DOHH2 (cell line): ENCODE data around the gene SMURF1.

Experiments
- H3F3A ChIP-seq: fragments of 200-600 bp; sonication (generic), shearing (Covaris generic); 2 replicates; pipeline ENCODE4 v1.6.0; 2016; ENCODE audit warnings: antibody characterized with exemption, mild to moderate bottlenecking; ENCODE audit not compliant: control insufficient read depth, insufficient read depth
- H3K27ac ChIP-seq: fragments of 200-600 bp; sonication (generic); 2 replicates; pipeline ENCODE4 v1.5.1; 2014; ENCODE audit warnings: low read depth, mild to moderate bottlenecking, low read length, moderate library complexity
- H3K27me3 ChIP-seq: fragments of 200-600 bp; sonication (generic); 2 replicates; pipeline ENCODE4 v1.6.1; 2014; ENCODE audit warnings: mild to moderate bottlenecking, low read length, mixed read lengths; ENCODE audit not compliant: control insufficient read depth
- H3K36me3 ChIP-seq: fragments of 200-600 bp; sonication (generic); 2 replicates; pipeline ENCODE4 v1.6.1; 2014; ENCODE audit warnings: mild to moderate bottlenecking, low read length, moderate library complexity, mixed read lengths; ENCODE audit not compliant: control insufficient read depth
- H3K4me1 ChIP-seq: fragments of 200-600 bp; sonication (generic); 2 replicates; pipeline ENCODE4 v1.6.1; 2014; ENCODE audit warnings: mild to moderate bottlenecking, low read length, mixed read lengths; ENCODE audit not compliant: control insufficient read depth
- H3K4me2 ChIP-seq: fragments of 200-600 bp; sonication (generic); 2 replicates; pipeline ENCODE4 v1.6.0; 2014; ENCODE audit warnings: mild to moderate bottlenecking, low read length, moderate library complexity
- H3K4me3 ChIP-seq: fragments of 200-600 bp; sonication (generic); 2 replicates; pipeline ENCODE4 v1.5.1; 2014; ENCODE audit warnings: mild to moderate bottlenecking, low read length, mixed read lengths
- H3K79me2 ChIP-seq: fragments of 200-600 bp; sonication (generic); 2 replicates; pipeline ENCODE4 v1.6.1; 2014; ENCODE audit warnings: mild to moderate bottlenecking, low read length, mixed read lengths; ENCODE audit not compliant: control insufficient read depth
- H3K9me2 ChIP-seq: fragments of 200-600 bp; sonication (generic); replicated peaks from 2 replicates; pipeline ENCODE4 v1.6.1; 2014; ENCODE audit warnings: mild to moderate bottlenecking, low read length, mixed read lengths; ENCODE audit not compliant: control insufficient read depth
- H3K9me3 ChIP-seq: fragments of 200-600 bp; sonication (generic); 2 replicates; pipeline ENCODE4 v1.6.1; 2014; ENCODE audit warnings: antibody characterized with exemption, low read length, mixed read lengths; ENCODE audit not compliant: control insufficient read depth, insufficient read depth
- H4K20me1 ChIP-seq: fragments of 200-600 bp; sonication (generic); 2 replicates; pipeline ENCODE4 v1.6.0; 2014; ENCODE audit warnings: low read depth, mild to moderate bottlenecking, antibody characterized with exemption, low read length, moderate library complexity; ENCODE audit not compliant: control insufficient read depth, insufficient read depth
- CTCF ChIP-seq: fragments of 200-600 bp; sonication (generic); IDR thresholded peaks from one replicate; pipeline ENCODE4 v1.5.1; 2014; ENCODE audit warnings: antibody characterized with exemption, mild to moderate bottlenecking, low read depth, low read length; ENCODE audit not compliant: poor library complexity, severe bottlenecking
- EZH2phosphoT487 ChIP-seq: fragments of 200-600 bp; sonication (generic); IDR thresholded peaks from 2 replicates; pipeline ENCODE4 v1.6.1; 2017; ENCODE audit warnings: borderline replicate concordance, mild to moderate bottlenecking, antibody characterized with exemption, low read length, moderate library complexity, mixed read lengths

Gene SMURF1

GRCh38 chr7:99140813-99141212 lies 3.1 kb downstream of the SMURF1 start:
- Histone ChIP-seq H3K27me3 (no peaks in the 10 kb centered on the region), H3K4me2 (peak overlapping the region; percentile 14; the same call in 1 of the 2 replicates), H3F3A (peaks cover 32% of the 10 kb centered on the region), H3K27ac (no peak overlapping the region), H3K79me2 (peaks cover 78% of the 10 kb centered on the region), H3K4me1 (peaks cover 42% of the 10 kb centered on the region), H3K4me3 (no peak overlapping the region), H4K20me1 (peaks cover 57% of the 10 kb centered on the region), H3K36me3 (peaks cover 10% of the 10 kb centered on the region), H3K9me2 (no peaks in the 10 kb centered on the region), H3K9me3 (no peaks in the 10 kb centered on the region)
- TF ChIP-seq EZH2phosphoT487 (no peak), CTCF (no peak)

- H3K4me1 ChIP-seq, result peaks cover 42% of the 10 kb centered on the region
- no peak overlapping the region for H3K27ac ChIP-seq
- H3K9me3 ChIP-seq, result no peaks in the 10 kb centered on the region
- H3K79me2 ChIP-seq, result peaks cover 95% of the 10 kb centered on the region
- TF ChIP-seq EZH2phosphoT487 (no peak), CTCF (no peak)
- no peaks in the 10 kb centered on the region for H3K27me3 ChIP-seq
- H3F3A ChIP-seq, result peaks cover 32% of the 10 kb centered on the region
- H3K36me3 ChIP-seq, result peaks cover 10% of the 10 kb centered on the region
- H3K4me2 ChIP-seq, result no peak overlapping the region
- H4K20me1 ChIP-seq, result peaks cover 69% of the 10 kb centered on the region
- H3K9me2 ChIP-seq, result no peaks in the 10 kb centered on the region
- H3K4me3 ChIP-seq, result no peak overlapping the region
Observed at GRCh38 chr7:99139036-99139435, 4.9 kb downstream of the SMURF1 start.

- Histone ChIP-seq H3F3A (peaks cover 29% of the 10 kb centered on the region), H4K20me1 (peaks cover 72% of the 10 kb centered on the region), H3K4me2 (no peak overlapping the region), H3K79me2 (peaks cover 100% of the 10 kb centered on the region), H3K27me3 (no peaks in the 10 kb centered on the region), H3K4me1 (peaks cover 35% of the 10 kb centered on the region), H3K9me3 (no peaks in the 10 kb centered on the region), H3K4me3 (no peak overlapping the region), H3K9me2 (no peaks in the 10 kb centered on the region), H3K36me3 (peaks cover 10% of the 10 kb centered on the region), H3K27ac (no peak overlapping the region)
- TF ChIP-seq CTCF, result no peak
- no peak for TF ChIP-seq EZH2phosphoT487
Observed at GRCh38 chr7:99137411-99138180, 6.3 kb downstream of the SMURF1 start.
